GM12878 (cell line): ENCODE measurements around the gene ADAM23. TPM values are rescaled to one million over a fixed set of nuclear protein-coding genes. Genes with fewer than 3 reads are reported as not detected.

Experiments used
- CHD2 ChIP-seq: IDR thresholded peaks from 2 replicates; pipeline ENCODE4 v1.6.1; 2011; ENCODE audit warnings: low read depth, low read length, improper control_type of control experiment, borderline replicate concordance
- CHD4 ChIP-seq: fragments of 200-600 bp; sonication (generic); IDR thresholded peaks from 2 replicates; pipeline ENCODE4 v1.6.1; 2016; ENCODE audit warnings: mild to moderate bottlenecking
- EP300 ChIP-seq, 2 experiments: fragments of 150-350 bp in 1 of 2; IDR thresholded peaks; 2 replicates each; pipeline ENCODE4 v1.6.1; 2011 to 2012; ENCODE audit warnings: low read depth in 2 of 2, low read length in 2 of 2, borderline replicate concordance in 1 of 2, improper control_type of control experiment in 1 of 2, inconsistent platforms in 1 of 2; ENCODE audit not compliant: control insufficient read depth in 1 of 2
- FOS ChIP-seq: IDR thresholded peaks from 3 replicates; pipeline ENCODE4 v1.6.1; 2011; ENCODE audit warnings: borderline replicate concordance; ENCODE audit not compliant: insufficient read length; ENCODE audit errors: extremely low read depth
- HCFC1 ChIP-seq: fragments of 150-350 bp; IDR thresholded peaks from 2 replicates; pipeline ENCODE4 v1.6.1; 2014; ENCODE audit warnings: low read length
- IRF4 ChIP-seq: IDR thresholded peaks from 2 replicates; pipeline ENCODE4 v1.6.1; 2011; ENCODE audit warnings: low read depth, low read length
- MXI1 ChIP-seq: fragments of 150-350 bp; IDR thresholded peaks from 2 replicates; pipeline ENCODE4 v1.6.1; 2011; ENCODE audit warnings: low read depth, mild to moderate bottlenecking, inconsistent platforms, low read length, improper control_type of control experiment
- NBN ChIP-seq: fragments of 450-650 bp; IDR thresholded peaks from 2 replicates; pipeline ENCODE4 v1.6.1; 2016
- NFYB ChIP-seq: IDR thresholded peaks from 2 replicates; pipeline ENCODE4 v1.6.1; 2011; ENCODE audit warnings: low read depth, mild to moderate bottlenecking, low read length, improper control_type of control experiment, moderate library complexity; ENCODE audit not compliant: insufficient read depth
- NR2F1 ChIP-seq: fragments of 450-650 bp; conservative IDR thresholded peaks from 2 replicates; pipeline ENCODE4 v1.6.1; 2017; ENCODE audit warnings: mild to moderate bottlenecking
- POLR2A ChIP-seq: IDR thresholded peaks from 2 replicates; pipeline ENCODE4 v1.6.1; 2011; ENCODE audit warnings: low read depth, mild to moderate bottlenecking, low read length
- RAD21 ChIP-seq: IDR thresholded peaks from 2 replicates; pipeline ENCODE4 v1.6.1; 2011; ENCODE audit warnings: mild to moderate bottlenecking, low read depth, low read length, moderate library complexity; ENCODE audit not compliant: insufficient read depth
- RUNX3 ChIP-seq: IDR thresholded peaks from 2 replicates; pipeline ENCODE4 v1.6.1; 2012; ENCODE audit warnings: low read length, inconsistent platforms
- SMC3 ChIP-seq: IDR thresholded peaks from 2 replicates; pipeline ENCODE4 v1.6.1; 2011; ENCODE audit warnings: low read length, improper control_type of control experiment, borderline replicate concordance
- SP1 ChIP-seq: IDR thresholded peaks from one replicate; pipeline ENCODE4 v1.6.1; 2011; ENCODE audit warnings: low read depth, low read length
- SPI1 ChIP-seq: IDR thresholded peaks from 2 replicates; pipeline ENCODE4 v1.6.1; 2011; ENCODE audit warnings: low read depth, mild to moderate bottlenecking, low read length, moderate library complexity, borderline replicate concordance; ENCODE audit not compliant: insufficient read depth
- SRF ChIP-seq, 2 experiments: IDR thresholded peaks; 2 replicates each; pipeline ENCODE4 v1.6.1; 2011; ENCODE audit warnings: low read depth in 2 of 2, low read length in 2 of 2, mild to moderate bottlenecking in 1 of 2, moderate library complexity in 1 of 2
- TARDBP ChIP-seq: IDR thresholded peaks from 2 replicates; pipeline ENCODE4 v1.6.1; 2016; ENCODE audit warnings: borderline replicate concordance
- ZNF274 ChIP-seq: IDR thresholded peaks from one replicate; pipeline ENCODE4 v1.8.0; 2011; ENCODE audit not compliant: insufficient read length, insufficient read depth
- ZNF384 ChIP-seq: IDR thresholded peaks from 2 replicates; pipeline ENCODE4 v1.6.1; 2012; ENCODE audit warnings: low read depth, mild to moderate bottlenecking, low read length, improper control_type of control experiment, borderline replicate concordance
- ZZZ3 ChIP-seq: IDR thresholded peaks from 2 replicates; pipeline ENCODE4 v1.6.1; 2011; ENCODE audit warnings: low read depth; ENCODE audit not compliant: control insufficient read depth, insufficient read length
- polyA plus RNA-seq, 11 experiments: library from polyadenylated mRNA; depleted of rRNA in 4 of 11; unstranded in 6 of 11; stranded (reverse) in 5 of 11; fragments of >200 nt; fragmentation: Nextera tagmentation in 4 of 11; fragmentation: Illumina TruSeq in 1 of 11; extraction: Ambion mirVana in 4 of 11; extraction: Trizol in 1 of 11; gene quantifications; 1 replicate in 1 of 11; 2 replicates in 10 of 11; pipeline versions ENCODE4 v1.2.1 to v1.2.3, GENCODE V29; 2011 to 2016; ENCODE audit warnings: inconsistent platforms in 2 of 11, missing spikeins in 2 of 11, low read depth in 1 of 11
- total RNA-seq, 4 experiments: library from RNA; depleted of rRNA in 3 of 4; stranded (reverse); fragments of >200 nt in 3 of 4; fragmentation: Illumina TruSeq in 1 of 4; extraction: Trizol in 1 of 4; gene quantifications; 2 replicates each; pipeline versions ENCODE4 v1.2.1 to v1.2.3, GENCODE V29; 2013 to 2021
- TF ChIP-seq, protein P1 (sequence below): fragments of 450-650 bp; IDR thresholded peaks from 2 replicates; pipeline ENCODE4 v1.6.1; 2016; ENCODE audit warnings: mild to moderate bottlenecking, moderate library complexity, borderline replicate concordance
- TF ChIP-seq, protein P2 (sequence below): fragments of 450-650 bp; conservative IDR thresholded peaks from 2 replicates; pipeline ENCODE4 v1.6.1; 2017; ENCODE audit warnings: mild to moderate bottlenecking, moderate library complexity
- TF ChIP-seq, protein P3 (sequence below), 3 experiments: IDR thresholded peaks in 2 of 3; conservative IDR thresholded peaks in 1 of 3; 2 replicates each; pipeline ENCODE4 v1.5.1; 2011; ENCODE audit warnings: low read depth in 3 of 3, low read length in 3 of 3, mild to moderate bottlenecking in 3 of 3, control low read depth in 2 of 3, moderate library complexity in 2 of 3, inconsistent platforms in 1 of 3, mixed read lengths in 1 of 3; ENCODE audit not compliant: control insufficient read depth in 2 of 3, insufficient read depth in 1 of 3; ENCODE audit errors: extremely low read depth in 1 of 3

Gene ADAM23
- total and polyA plus RNA-seq, 10 of the 15 experiments (the other 5 are each of a cell fraction or from before 2014, with no cell fraction given), result 5.7 to 41.8 (median 15.6) TPM

DNA sequence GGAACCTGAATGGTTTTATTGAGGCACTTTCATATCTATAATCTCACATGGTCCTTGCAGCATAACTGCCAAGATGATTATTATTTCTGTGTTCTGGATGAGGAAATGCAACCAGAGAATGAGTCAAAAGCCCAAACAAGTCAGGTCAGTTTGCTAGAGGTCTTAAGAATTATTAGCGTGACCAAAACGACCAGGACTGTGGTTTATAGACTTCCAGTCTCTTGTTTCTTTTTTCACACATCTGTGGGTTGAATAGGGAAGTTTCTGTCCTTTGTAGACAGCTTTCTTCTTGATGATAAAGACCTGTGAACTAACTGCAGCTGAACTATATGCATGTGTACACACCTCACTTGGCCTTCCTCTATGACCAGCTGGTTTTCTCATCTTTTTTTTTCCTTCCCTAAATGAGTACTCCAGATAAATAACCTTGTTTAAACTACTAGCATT is 13.9 kb downstream of the ADAM23 start (continued):
- TF ChIP-seq, protein P1, sequence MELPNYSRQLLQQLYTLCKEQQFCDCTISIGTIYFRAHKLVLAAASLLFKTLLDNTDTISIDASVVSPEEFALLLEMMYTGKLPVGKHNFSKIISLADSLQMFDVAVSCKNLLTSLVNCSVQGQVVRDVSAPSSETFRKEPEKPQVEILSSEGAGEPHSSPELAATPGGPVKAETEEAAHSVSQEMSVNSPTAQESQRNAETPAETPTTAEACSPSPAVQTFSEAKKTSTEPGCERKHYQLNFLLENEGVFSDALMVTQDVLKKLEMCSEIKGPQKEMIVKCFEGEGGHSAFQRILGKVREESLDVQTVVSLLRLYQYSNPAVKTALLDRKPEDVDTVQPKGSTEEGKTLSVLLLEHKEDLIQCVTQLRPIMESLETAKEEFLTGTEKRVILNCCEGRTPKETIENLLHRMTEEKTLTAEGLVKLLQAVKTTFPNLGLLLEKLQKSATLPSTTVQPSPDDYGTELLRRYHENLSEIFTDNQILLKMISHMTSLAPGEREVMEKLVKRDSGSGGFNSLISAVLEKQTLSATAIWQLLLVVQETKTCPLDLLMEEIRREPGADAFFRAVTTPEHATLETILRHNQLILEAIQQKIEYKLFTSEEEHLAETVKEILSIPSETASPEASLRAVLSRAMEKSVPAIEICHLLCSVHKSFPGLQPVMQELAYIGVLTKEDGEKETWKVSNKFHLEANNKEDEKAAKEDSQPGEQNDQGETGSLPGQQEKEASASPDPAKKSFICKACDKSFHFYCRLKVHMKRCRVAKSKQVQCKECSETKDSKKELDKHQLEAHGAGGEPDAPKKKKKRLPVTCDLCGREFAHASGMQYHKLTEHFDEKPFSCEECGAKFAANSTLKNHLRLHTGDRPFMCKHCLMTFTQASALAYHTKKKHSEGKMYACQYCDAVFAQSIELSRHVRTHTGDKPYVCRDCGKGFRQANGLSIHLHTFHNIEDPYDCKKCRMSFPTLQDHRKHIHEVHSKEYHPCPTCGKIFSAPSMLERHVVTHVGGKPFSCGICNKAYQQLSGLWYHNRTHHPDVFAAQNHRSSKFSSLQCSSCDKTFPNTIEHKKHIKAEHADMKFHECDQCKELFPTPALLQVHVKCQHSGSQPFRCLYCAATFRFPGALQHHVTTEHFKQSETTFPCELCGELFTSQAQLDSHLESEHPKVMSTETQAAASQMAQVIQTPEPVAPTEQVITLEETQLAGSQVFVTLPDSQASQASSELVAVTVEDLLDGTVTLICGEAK, result no peak
- TF ChIP-seq RUNX3 (peak; percentile 99), TARDBP (no peak), SRF (IDR thresholded peaks at IDR 0.05; ENCODE audit: low read depth in 2 of 2, low read length in 2 of 2) (no peak), NR2F1 (peak; percentile 80), IRF4 (0 out of 2 replicates have a peak, but pooled peaks have one; percentile 66), SPI1 (peak; percentile 85), ZZZ3 (no peak), ZNF384 (no peak), RAD21 (no peak), MXI1 (no peak), ZNF274 (no peak), NFYB (no peak), HCFC1 (no peak), FOS (no peak), CHD4 (no peak), CHD2 (peak; percentile 45; the same call in 1 of the 2 replicates), NBN (peak; percentile 80), SMC3 (no peak), SP1 (no peak), POLR2A (no peak), EP300 (IDR thresholded peaks at IDR 0.05; ENCODE audit: borderline replicate concordance in 1 of 2, control insufficient read depth in 1 of 2, low read depth in 2 of 2, low read length in 2 of 2) (peak; percentile 82 to 90)
- TF ChIP-seq, protein P2, sequence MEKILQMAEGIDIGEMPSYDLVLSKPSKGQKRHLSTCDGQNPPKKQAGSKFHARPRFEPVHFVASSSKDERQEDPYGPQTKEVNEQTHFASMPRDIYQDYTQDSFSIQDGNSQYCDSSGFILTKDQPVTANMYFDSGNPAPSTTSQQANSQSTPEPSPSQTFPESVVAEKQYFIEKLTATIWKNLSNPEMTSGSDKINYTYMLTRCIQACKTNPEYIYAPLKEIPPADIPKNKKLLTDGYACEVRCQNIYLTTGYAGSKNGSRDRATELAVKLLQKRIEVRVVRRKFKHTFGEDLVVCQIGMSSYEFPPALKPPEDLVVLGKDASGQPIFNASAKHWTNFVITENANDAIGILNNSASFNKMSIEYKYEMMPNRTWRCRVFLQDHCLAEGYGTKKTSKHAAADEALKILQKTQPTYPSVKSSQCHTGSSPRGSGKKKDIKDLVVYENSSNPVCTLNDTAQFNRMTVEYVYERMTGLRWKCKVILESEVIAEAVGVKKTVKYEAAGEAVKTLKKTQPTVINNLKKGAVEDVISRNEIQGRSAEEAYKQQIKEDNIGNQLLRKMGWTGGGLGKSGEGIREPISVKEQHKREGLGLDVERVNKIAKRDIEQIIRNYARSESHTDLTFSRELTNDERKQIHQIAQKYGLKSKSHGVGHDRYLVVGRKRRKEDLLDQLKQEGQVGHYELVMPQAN, result no peak
- TF ChIP-seq, protein P3, sequence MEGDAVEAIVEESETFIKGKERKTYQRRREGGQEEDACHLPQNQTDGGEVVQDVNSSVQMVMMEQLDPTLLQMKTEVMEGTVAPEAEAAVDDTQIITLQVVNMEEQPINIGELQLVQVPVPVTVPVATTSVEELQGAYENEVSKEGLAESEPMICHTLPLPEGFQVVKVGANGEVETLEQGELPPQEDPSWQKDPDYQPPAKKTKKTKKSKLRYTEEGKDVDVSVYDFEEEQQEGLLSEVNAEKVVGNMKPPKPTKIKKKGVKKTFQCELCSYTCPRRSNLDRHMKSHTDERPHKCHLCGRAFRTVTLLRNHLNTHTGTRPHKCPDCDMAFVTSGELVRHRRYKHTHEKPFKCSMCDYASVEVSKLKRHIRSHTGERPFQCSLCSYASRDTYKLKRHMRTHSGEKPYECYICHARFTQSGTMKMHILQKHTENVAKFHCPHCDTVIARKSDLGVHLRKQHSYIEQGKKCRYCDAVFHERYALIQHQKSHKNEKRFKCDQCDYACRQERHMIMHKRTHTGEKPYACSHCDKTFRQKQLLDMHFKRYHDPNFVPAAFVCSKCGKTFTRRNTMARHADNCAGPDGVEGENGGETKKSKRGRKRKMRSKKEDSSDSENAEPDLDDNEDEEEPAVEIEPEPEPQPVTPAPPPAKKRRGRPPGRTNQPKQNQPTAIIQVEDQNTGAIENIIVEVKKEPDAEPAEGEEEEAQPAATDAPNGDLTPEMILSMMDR (IDR thresholded peaks at IDR 0.05 in 2 of 3, conservative IDR thresholded peaks at IDR 0.05 in 1 of 3; ENCODE audit: control insufficient read depth in 2 of 3, extremely low read depth in 1 of 3, insufficient read depth in 1 of 3, low read depth in 3 of 3, low read length in 3 of 3), result no peak
